Spinal cord (tissue), 10 donors: Measurements from ENCODE around the gene LRRC25. TPM values are rescaled to one million over a fixed set of nuclear protein-coding genes. Genes with fewer than 3 reads are reported as not detected.
"Not testable (repeated sequence)": the region's sequence is repeated elsewhere in the genome, so short reads cannot be mapped to it uniquely, and the experiment has no call there.

ENCODE experiments used
- DNase-seq, 6 donors: peaks; one replicate each; pipeline versions ENCODE4 v3.0.0 to v3.0.0-alpha.2; 2013 to 2015; ENCODE audit warnings: low spot score in 6 of 6, low read depth in 4 of 6
- H3K27ac ChIP-seq: one replicate; pipeline ENCODE4 v1.5.1; 2013; ENCODE audit warnings: low read depth, low read length, control low read depth
- H3K27me3 ChIP-seq: one replicate; pipeline ENCODE4 v1.6.1; 2013; ENCODE audit warnings: low read length; ENCODE audit not compliant: control insufficient read depth, insufficient read depth
- H3K36me3 ChIP-seq: one replicate; pipeline ENCODE4 v1.6.1; 2013; ENCODE audit warnings: low read length; ENCODE audit not compliant: control insufficient read depth, insufficient read depth
- H3K4me1 ChIP-seq: one replicate; pipeline ENCODE4 v1.6.1; 2013; ENCODE audit warnings: low read length; ENCODE audit not compliant: control insufficient read depth, insufficient read depth
- H3K4me3 ChIP-seq: one replicate; pipeline ENCODE4 v1.5.1; 2013; ENCODE audit warnings: low read depth, low read length, control low read depth
- H3K9me3 ChIP-seq: one replicate; pipeline ENCODE4 v1.6.1; 2013; ENCODE audit warnings: low read length; ENCODE audit not compliant: control insufficient read depth, insufficient read depth
- WGBS: methylation state at CpG from one replicate; pipeline ENCODE4 v1.1.5; 2013; ENCODE audit warnings: missing lambda C conversion rate; ENCODE audit not compliant: insufficient coverage; 5-methylcytosine and 5-hydroxymethylcytosine counted together
- polyA plus RNA-seq, 2 donors: library from polyadenylated mRNA; unstranded; fragments of 120-200 nt; gene quantifications; one replicate each; pipeline ENCODE4 v1.2.1, GENCODE V29; 2013; ENCODE audit not compliant: insufficient read length in 2 of 2
- total RNA-seq, 2 donors: library from RNA; depleted of rRNA in 1 of 2; stranded (reverse); fragments of 120-200 nt in 1 of 2; fragments of >200 nt in 1 of 2; gene quantifications; one replicate each; pipeline versions ENCODE4 v1.2.3 to v1.2.4, GENCODE V29; 2013 to 2014
- donor health status: healthy.

Gene LRRC25
- total and polyA plus RNA-seq, 4 donors, result 1.3 to 2.4 (median 1.6) TPM

DNA sequence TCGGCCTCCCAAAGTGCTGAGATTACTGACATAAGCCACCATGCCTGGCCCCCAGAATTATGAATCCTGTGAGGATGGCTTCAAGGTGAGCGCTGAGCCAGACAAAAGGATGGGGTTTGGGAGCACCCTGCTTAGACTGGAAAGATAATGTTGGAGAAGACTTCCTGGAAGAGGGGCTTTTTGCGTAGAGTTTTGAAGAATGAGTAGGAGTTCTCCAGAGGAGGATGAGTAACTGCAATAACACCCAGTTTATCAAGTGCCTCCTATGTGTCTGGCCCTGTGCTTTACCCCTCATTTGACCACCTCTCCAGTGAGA is 12.1 kb downstream of the LRRC25 start:
- no peaks in the 10 kb centered on the region for H3K36me3 ChIP-seq
- peaks cover 14% of the 10 kb centered on the region for H3K27me3 ChIP-seq
- peaks cover 17% of the 10 kb centered on the region for H3K4me1 ChIP-seq
- DNase-seq, result no peak
- no peak overlapping the region for H3K27ac ChIP-seq
- H3K4me3 ChIP-seq, result no peak overlapping the region
- WGBS, result 94% methylated on average over 2 of the region's 3 CpGs
- no peaks in the 10 kb centered on the region for H3K9me3 ChIP-seq

DNA sequence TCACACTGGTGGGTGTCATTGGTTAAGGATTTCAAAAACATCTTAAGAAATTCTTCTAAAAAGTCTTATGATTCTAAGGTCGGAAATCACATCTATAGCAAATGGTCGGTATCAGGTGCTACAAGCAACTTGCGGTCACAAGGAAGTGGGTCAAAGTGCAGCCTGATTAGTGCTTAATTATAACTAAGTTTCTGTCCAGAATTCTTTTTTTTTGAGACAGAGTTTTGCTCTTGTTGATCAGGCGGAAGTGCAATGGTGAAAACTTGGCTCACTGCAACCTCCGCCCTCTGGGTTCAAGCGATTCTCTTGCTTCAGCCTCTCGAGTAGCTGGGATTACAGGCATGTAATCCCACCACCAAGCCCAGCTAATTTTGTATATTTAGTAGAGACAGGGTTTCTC is 12.6 kb downstream of the LRRC25 start:
- H3K4me1 ChIP-seq, result peaks cover 19% of the 10 kb centered on the region

DNA sequence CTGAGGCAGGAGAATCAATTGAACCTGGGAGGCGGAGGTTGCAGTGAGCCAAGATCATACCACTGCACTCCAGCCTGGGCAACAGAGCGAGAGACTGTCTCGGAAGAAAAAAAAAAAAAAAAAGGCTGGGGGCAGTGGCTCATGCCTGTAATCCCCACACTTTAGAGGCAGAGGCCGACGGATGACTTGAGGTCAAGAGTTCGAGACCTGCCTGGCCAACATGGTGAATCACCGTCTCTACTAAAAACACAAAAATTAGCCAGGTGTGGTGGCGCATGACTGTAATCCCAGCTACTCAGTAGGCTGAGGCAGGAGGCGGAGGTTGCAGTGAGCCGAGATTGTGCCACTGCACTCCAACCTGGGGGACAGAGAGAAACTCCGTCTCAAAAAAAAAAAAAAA is 13.8 kb downstream of the LRRC25 start:
- WGBS, result 83% methylated on average over 8 of the region's 11 CpGs

More for the DNA sequence above, 12.6 kb downstream of the LRRC25 start:
- no peak for DNase-seq
- H3K36me3 ChIP-seq, result no peaks in the 10 kb centered on the region
- no peaks in the 10 kb centered on the region for H3K9me3 ChIP-seq
- no peak overlapping the region for H3K27ac ChIP-seq
- WGBS, result 100% methylated on average over 3 of the region's 7 CpGs
- H3K27me3 ChIP-seq, result peaks cover 14% of the 10 kb centered on the region
- H3K4me3 ChIP-seq, result no peak overlapping the region

DNA sequence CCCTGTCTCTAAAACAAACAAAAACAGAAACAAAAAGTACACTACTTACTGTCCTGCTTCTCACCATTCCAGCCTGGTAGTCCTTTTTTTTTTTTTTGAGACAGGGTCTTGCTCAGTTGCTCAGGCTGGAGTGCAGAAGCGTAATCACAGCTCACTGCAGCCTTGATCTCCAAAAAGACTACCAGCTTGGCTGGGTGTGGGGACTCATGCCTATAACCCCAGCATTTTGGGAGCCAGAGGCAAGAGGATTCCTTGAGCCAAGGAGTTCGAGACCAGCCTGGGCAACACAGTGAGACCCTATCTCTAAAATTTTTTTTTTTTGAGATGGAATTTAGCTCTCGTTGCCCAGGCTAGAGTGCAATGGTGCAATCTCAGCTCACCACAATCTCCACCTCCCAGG is 16.6 kb downstream of the LRRC25 start:
- WGBS, result 100% methylated on average over 1 of the region's 3 CpGs
- Histone ChIP-seq H3K36me3 (no peaks in the 10 kb centered on the region), H3K4me1 (peaks cover 6% of the 10 kb centered on the region), H3K27ac (peak overlapping the region; percentile 67), H3K9me3 (no peaks in the 10 kb centered on the region), H3K27me3 (no peaks in the 10 kb centered on the region), H3K4me3 (no peak overlapping the region)
- no peak for DNase-seq

More for the DNA sequence above, 13.8 kb downstream of the LRRC25 start:
- H3K9me3 ChIP-seq, H3K4me3 ChIP-seq, H3K27ac ChIP-seq, DNase-seq, H3K36me3 ChIP-seq: not testable (repeated sequence)
- H3K4me1 ChIP-seq, result peaks cover 16% of the 10 kb centered on the region
- peaks cover 14% of the 10 kb centered on the region for H3K27me3 ChIP-seq

DNA sequence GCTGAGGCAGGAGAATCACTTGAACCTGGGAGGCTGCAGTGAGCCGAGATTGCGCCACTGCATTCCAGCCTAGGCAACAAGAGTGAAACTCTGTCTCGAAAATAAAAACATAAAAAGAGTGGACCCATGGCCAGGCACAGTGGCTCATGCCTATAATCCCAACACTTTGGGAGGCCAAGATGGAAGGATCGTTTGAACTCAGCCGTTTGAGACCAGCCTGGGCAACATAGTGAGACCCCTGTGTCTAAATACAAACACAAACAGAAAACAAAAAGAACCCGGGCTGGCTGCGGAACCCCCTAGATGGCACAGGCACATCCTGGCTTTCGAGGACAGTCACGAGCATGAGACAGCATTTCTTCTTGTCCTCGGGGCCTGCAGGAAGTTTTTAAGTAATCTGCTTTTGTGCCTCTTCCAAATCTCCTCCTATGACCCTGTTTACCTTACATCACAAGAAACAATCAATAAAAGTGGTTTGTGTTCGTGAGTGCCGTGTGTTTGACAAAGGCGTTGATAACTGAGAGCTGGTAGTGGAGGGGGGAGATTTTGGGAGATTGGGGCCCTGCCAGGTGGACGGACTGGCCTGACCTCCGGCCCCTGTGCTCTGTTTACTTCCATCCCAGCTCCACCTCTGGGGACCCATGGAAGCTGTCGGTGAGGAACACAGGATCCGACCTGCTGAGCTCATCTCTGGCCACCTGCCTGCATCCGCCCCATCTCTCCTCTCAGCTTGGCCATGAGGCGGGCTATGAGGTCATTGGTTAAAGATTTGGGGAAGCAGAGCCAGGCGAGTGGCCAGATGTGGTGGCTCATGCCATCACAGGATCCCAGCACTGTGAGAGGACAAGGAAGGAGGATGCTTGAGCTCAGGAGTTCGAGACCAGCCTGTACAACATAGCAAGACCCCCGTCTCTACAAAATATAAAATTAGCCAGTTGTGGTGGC is 17.3 kb downstream of the LRRC25 start:
- Histone ChIP-seq H3K36me3 (no peaks in the 10 kb centered on the region), H3K4me1 (peaks cover 5% of the 10 kb centered on the region), H3K9me3 (no peaks in the 10 kb centered on the region), H3K4me3 (no peak overlapping the region), H3K27ac (peak overlapping the region; percentile 67), H3K27me3 (no peaks in the 10 kb centered on the region)
- 76% methylated on average over 11 of the region's 22 CpGs for WGBS
- DNase-seq, result peak in 1 of 6 donors; percentile 67

DNA sequence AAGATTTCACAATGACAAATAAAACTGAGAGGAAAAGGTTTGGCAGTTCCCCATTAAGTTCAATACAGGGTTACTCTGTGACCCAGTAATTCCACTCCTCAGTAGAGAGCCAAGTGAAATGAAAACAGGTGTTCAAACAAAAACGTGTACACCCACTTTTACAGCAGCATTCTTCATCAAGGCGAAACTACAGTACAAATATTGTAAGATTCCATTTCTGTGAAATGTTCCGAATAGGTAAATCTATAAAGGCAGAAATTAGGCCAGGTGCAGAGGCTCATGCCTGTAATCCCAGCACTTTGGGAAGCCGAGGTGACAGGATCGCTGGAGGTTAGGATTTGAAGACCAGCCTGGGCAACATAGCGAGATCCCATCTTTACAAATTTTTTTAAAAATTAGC is 20.4 kb downstream of the LRRC25 start:
- Histone ChIP-seq H3K36me3 (no peaks in the 10 kb centered on the region), H3K27me3 (no peaks in the 10 kb centered on the region), H3K9me3 (no peaks in the 10 kb centered on the region), H3K4me3 (no peak overlapping the region), H3K4me1 (peaks cover 12% of the 10 kb centered on the region), H3K27ac (peak overlapping the region; percentile 15)
- DNase-seq, result no peak
- 94% methylated on average over 4 of the region's 6 CpGs for WGBS

DNA sequence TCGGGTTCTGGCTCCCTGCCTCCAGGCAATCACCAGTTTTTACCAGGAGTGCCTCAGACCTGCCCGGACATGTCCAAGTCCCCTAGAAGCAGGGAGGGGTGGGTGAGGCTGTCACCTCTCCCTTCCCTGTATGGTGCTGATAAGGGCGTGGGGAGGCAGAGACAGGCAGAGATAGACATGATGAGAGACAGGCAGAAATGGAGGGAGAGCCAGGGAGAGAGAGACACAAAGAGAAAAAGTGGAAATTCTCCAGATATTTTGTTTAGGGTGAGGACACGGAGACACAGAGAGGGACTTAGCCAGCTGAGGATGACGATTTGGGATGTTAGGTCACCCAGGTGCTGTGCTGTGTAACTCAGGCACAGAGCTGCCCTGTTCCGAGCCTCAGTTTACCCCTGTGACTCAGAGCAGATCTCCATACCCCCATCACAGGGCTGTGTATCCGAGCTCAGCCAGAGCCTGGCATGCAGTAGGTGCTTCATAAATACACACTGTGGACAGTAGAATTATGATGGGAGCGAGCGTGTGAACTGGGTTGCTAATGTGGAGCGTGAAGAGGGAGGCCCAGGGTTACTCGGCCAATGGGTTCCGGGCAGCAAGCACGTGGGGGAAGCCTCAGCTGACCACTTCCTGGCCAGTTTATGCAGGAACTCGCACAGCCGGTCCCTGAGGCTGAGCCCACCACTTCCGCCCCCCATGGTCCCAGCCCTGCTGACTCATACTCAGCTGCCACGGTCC is 23.4 kb downstream of the LRRC25 start:
- H3K4me3 ChIP-seq, result no peak overlapping the region
- WGBS, result 36% methylated on average over 11 of the region's 17 CpGs
- DNase-seq, result peak in 2 of 6 donors; percentile 31 to 76
- H3K4me1 ChIP-seq, result peaks cover 7% of the 10 kb centered on the region
- no peaks in the 10 kb centered on the region for H3K9me3 ChIP-seq
- H3K27ac ChIP-seq, result peak overlapping the region; percentile 80
- no peaks in the 10 kb centered on the region for H3K27me3 ChIP-seq
- peaks cover 4% of the 10 kb centered on the region for H3K36me3 ChIP-seq

DNA sequence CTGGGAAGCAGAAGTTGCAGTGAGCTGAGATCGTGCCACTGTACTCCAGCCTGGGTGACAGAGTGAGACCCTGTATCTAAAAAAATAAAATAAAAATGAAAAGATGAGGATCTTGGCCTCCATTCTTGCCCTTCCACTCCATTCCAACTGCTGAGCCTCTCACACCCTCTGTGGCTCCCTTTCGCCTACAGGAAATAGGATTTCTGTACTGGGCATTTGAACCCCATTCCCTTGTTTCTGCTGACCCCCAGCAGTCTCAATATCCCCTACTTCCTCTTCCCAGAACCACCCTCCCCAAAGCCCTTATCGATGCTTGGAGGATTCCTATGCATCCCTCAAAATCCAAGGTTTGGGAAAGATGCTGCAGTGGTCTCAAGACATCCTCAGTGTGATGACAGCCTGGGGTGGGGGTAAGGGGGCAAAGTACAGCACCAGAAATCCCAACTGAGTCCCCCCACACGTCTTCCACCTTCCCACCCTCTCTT is 24.0 kb downstream of the LRRC25 start:
- DNase-seq, result no peak
- 83% methylated on average over 2 of the region's 4 CpGs for WGBS
- Histone ChIP-seq H3K9me3 (no peaks in the 10 kb centered on the region), H3K36me3 (peaks cover 10% of the 10 kb centered on the region), H3K27ac (peak overlapping the region; percentile 80), H3K4me1 (peaks cover 7% of the 10 kb centered on the region), H3K27me3 (no peaks in the 10 kb centered on the region), H3K4me3 (no peak overlapping the region)

DNA sequence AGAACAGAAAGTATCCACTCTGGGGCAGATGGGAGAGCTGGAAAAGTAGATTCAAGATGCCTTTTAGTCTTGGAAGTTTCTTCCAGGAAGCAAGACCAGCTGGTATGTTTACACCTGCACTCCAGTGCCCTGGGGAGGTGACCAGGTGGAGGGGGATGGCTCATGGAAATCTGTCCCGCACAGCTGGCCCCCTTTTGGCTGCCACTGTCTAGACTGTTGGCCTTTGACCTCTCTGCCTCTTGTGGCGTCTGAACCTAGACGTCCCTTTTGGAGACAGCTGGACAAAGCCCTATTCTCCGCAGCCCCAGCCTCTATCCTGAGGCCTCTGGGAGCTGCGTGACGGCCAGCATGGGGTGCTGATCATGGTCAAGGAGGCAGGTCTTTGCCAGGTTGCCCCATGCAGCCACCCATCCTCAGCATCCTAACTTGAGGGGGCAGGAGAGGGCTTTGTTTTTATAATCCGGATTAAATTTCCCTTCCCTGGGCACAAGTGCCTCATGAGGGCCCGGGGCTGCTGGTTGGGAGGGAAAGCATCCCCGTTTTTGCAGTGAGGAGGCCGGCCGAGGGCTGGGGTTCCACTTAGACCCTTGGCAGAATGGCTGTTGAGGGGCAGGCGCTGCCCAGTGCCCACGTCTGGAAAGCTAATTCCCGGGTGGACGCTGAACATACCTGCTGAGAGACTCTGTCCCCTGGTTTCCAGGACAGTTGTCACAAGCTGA is 28.8 kb downstream of the LRRC25 start:
- H3K4me1 ChIP-seq, result peaks cover 12% of the 10 kb centered on the region
- no peaks in the 10 kb centered on the region for H3K27me3 ChIP-seq
- no peak for DNase-seq
- H3K27ac ChIP-seq, result no peak overlapping the region
- peaks cover 11% of the 10 kb centered on the region for H3K36me3 ChIP-seq
- H3K4me3 ChIP-seq, result no peak overlapping the region
- H3K9me3 ChIP-seq, result no peaks in the 10 kb centered on the region
- WGBS, result 57% methylated on average over 14 of the region's 15 CpGs
